Naive B cell (primary cell): ENCODE results near the gene GDF2. TPM values are rescaled to one million over a fixed set of nuclear protein-coding genes. Genes with fewer than 3 reads are reported as not detected.

Experiments used
- ATAC-seq, 2 donors: fragments of 150-1000 bp; cut with Tn5 transposase; 2 replicates each; pipeline ENCODE4 v1.10.0; 2021; ENCODE audit warnings: low read depth in 2 of 2, mild to moderate bottlenecking in 2 of 2, moderate library complexity in 2 of 2
- DNase-seq: peaks from one replicate; pipeline ENCODE4 v3.0.0; 2022
- H3K27ac Mint-ChIP-seq, 6 donors: one replicate each; pipeline ENCODE4 v1.8.0; 2020 to 2022; ENCODE audit warnings: mild to moderate bottlenecking in 6 of 6, mixed read lengths in 6 of 6, moderate library complexity in 5 of 6, inconsistent platforms in 2 of 6
- H3K27me3 Mint-ChIP-seq, 3 donors: one replicate each; pipeline ENCODE4 v1.8.0; 2021 to 2022; ENCODE audit warnings: mixed read lengths in 3 of 3, mild to moderate bottlenecking in 1 of 3
- H3K36me3 Mint-ChIP-seq, 2 donors: one replicate each; pipeline ENCODE4 v1.8.0; 2020 to 2022; ENCODE audit warnings: mixed read lengths in 2 of 2, inconsistent platforms in 1 of 2, mild to moderate bottlenecking in 1 of 2
- H3K4me1 Mint-ChIP-seq, 3 donors: one replicate each; pipeline ENCODE4 v1.8.0; 2020 to 2022; ENCODE audit warnings: mixed read lengths in 3 of 3, inconsistent platforms in 1 of 3, mild to moderate bottlenecking in 1 of 3, moderate library complexity in 1 of 3
- H3K4me3 Mint-ChIP-seq, 8 donors: one replicate each; pipeline ENCODE4 v1.8.0; 2020 to 2022; ENCODE audit warnings: mild to moderate bottlenecking in 8 of 8, mixed read lengths in 8 of 8, moderate library complexity in 8 of 8, inconsistent platforms in 2 of 8
- H3K9me3 Mint-ChIP-seq, 7 donors: one replicate each; pipeline ENCODE4 v1.8.0; 2020 to 2022; ENCODE audit warnings: mixed read lengths in 7 of 7, mild to moderate bottlenecking in 5 of 7, inconsistent platforms in 2 of 7, moderate library complexity in 1 of 7
- polyA plus RNA-seq, 6 donors: library from polyadenylated mRNA; unstranded; fragments of 300-500 nt; fragmentation: Illumina TruSeq; gene quantifications; one replicate each; pipeline ENCODE4 v1.2.3, GENCODE V29; 2021; ENCODE audit warnings: low read depth in 6 of 6

GDF2 gene
- polyA plus RNA-seq, 6 donors from 2014 or later: not detected

DNA sequence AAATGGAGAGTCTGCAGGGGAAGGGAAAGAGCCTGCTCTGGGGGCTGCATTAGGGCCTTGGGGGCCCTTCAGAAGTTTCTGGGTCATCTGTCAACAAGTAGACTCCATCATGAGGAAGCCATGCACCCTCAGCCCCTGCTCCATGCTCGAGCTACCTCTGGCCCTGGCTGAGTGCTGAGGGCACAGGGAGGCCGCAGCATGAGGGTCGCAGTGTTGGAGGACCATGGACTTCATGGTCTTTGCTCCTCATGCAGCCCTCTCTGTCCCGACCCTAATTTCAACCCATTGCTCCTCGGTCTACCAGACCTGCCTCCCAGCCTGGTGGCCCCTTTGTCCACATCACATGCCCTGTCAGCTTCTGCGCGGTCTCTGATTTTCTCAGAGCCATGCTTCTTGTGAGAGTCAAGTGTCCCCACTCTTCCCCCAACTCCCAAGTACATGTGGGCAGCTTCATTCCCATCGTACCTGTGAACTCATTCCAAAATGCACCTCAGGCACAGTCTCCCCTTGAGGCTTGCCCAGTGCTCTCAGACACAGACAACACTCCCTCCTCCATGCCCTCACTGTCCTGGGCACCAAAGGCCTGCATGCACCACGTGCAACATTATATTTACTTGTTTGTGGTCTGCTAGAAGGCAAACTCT, 47.1 kb downstream of the GDF2 start:
- Mint-ChIP-seq H3K4me1 (no peaks in the 10 kb centered on the region), H3K4me3 (no peak overlapping the region), H3K9me3 (no peaks in the 10 kb centered on the region), H3K27me3 (peaks cover 0 to 6% (median 4%) of the 10 kb centered on the region in 3 donors), H3K27ac (no peak overlapping the region), H3K36me3 (no peaks in the 10 kb centered on the region)
- no peak for DNase-seq
- ATAC-seq: no peak

DNA sequence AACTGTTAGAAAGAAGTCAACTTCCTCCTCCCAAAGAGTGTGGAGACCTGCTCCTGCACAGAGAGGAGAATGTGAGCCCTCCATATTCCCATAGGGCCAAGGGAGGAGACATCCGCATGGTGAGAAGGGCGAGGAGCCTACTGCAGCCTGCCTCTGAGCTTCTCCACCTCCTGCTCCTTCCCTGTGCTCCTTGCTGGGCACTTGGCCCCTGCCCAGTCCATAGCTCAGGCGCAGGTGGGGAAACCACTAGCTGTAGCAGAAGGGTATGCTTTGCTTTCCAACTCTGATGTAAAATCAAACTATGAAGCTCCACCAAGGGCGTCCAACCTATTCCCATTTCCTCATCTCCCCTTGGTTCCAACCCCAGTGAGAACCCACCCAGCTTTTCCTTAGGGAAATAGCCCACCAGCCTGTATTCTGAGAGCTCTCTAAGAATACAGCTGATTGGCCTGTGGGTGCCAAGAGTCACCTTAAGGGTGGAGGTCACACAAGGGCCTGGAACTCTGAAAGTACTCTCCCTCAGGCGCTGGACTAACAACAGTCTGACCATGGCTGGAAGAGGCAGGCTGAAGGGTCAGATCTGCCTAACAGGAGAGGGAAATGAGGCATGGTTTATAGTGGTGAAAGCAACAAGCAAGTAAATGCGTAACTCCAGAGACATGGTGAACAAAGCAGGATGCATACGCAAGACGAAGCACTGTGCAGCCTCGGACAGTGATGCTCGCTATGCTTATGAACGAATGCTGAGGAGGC, 47.9 kb downstream of the GDF2 start:
- no peak overlapping the region for H3K27ac Mint-ChIP-seq

DNA sequence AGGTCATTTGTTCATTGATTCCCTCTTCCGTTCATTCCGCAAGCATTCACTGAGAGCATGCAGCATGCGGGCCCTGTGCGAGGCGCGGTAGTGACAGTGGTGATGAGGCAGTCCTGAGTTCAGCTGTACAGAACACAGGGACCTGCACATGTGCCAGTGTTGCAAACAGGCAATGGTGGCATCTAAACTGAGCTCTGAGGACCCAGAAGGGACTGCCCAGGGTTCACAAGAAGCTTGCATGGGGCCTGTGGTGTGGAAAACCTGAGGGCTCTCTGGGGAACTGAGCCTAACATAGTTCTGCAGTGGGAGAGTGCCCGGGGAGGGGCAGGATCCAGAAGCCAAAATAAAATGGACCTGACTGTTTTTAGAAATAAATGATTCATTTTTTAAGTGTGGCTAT, 48.6 kb downstream of the GDF2 start:
- no peaks in the 10 kb centered on the region for H3K4me1 Mint-ChIP-seq
- H3K27ac Mint-ChIP-seq: no peak overlapping the region
- no peaks in the 10 kb centered on the region for H3K36me3 Mint-ChIP-seq
- DNase-seq (no peak), ATAC-seq (no peak)
- no peak overlapping the region for H3K4me3 Mint-ChIP-seq
- peaks cover 5 to 8% (median 6%) of the 10 kb centered on the region in 3 donors for H3K27me3 Mint-ChIP-seq
- H3K9me3 Mint-ChIP-seq: no peaks in the 10 kb centered on the region

More for the DNA sequence above, 47.9 kb downstream of the GDF2 start:
- H3K9me3 Mint-ChIP-seq: no peaks in the 10 kb centered on the region
- ATAC-seq: no peak
- peak overlapping the region in 1 of 8 donors; percentile 14 for H3K4me3 Mint-ChIP-seq
- peaks cover 0 to 4% (median 3%) of the 10 kb centered on the region in 3 donors for H3K27me3 Mint-ChIP-seq
- H3K36me3 Mint-ChIP-seq: no peaks in the 10 kb centered on the region
- H3K4me1 Mint-ChIP-seq: no peaks in the 10 kb centered on the region
- DNase-seq: no peak

DNA sequence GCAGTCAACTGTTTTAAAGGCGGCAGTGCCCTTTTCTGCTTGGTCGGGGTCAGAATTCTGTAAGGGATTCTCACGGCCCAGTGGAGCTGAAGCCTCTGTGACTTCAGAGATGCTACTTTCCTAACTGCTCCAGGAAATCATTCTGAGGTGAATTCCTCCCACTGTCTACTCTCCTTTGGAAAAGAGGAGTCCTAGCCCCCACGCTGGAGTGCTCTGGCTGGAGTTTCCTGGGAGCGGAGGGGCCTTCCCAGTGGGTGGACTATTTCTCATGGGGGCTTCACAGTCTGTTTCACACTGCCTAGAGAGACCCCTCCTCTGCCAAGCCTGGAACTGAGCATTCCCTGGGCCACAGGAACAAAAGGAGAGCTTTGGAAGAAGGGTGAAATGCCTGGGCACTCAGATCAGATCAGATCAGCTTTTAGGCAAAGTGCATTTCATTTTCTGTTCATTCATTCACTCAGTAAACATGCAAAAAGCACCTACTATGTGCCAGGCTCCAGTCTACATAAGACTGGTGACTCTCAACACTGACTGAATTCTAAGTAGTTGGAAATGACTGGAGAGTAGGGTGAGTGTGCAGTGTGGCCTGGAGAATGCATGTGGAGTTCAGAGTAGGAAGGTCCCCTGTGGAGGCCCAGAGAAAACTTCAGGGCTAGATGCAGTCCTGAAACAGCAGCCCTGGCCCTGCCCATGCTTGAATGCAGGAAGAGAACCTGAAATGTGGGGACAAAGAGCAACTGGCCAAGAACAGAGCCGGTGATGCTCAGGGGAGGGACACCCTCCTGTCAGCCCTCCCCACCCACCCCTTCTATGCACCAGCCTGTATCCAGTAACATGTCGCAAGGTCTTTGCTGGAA, 49.6 kb downstream of the GDF2 start:
- DNase-seq (no peak), ATAC-seq (no peak)
- H3K4me1 Mint-ChIP-seq: peaks cover 0 to 2% (median 0%) of the 10 kb centered on the region in 3 donors
- peaks cover 9 to 15% (median 14%) of the 10 kb centered on the region in 3 donors for H3K27me3 Mint-ChIP-seq
- no peak overlapping the region for H3K4me3 Mint-ChIP-seq
- no peaks in the 10 kb centered on the region for H3K9me3 Mint-ChIP-seq
- no peaks in the 10 kb centered on the region for H3K36me3 Mint-ChIP-seq
- peak overlapping the region in 1 of 6 donors; percentile 69 for H3K27ac Mint-ChIP-seq

DNA sequence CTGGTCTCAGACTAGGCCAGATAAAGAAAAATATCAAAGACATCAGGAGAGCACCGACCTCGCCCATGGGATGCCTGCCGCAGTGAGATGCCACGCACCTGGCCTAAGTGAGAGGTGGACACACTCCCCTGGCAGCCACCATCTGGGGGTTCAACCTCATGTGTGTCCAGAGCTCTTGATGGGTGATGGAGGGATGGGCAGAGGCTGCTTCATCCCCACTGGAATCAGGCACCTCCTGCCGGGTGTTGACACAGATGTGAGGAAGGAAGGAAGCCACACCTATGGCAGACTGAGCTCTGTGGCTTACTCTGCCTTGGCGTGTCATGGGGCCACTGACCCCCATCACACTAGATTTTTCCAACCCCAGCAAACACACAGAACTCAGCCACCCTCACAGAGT, 50.5 kb downstream of the GDF2 start:
- Mint-ChIP-seq H3K4me3 (no peak overlapping the region), H3K27ac (no peak overlapping the region)
- ATAC-seq: no peak

DNA sequence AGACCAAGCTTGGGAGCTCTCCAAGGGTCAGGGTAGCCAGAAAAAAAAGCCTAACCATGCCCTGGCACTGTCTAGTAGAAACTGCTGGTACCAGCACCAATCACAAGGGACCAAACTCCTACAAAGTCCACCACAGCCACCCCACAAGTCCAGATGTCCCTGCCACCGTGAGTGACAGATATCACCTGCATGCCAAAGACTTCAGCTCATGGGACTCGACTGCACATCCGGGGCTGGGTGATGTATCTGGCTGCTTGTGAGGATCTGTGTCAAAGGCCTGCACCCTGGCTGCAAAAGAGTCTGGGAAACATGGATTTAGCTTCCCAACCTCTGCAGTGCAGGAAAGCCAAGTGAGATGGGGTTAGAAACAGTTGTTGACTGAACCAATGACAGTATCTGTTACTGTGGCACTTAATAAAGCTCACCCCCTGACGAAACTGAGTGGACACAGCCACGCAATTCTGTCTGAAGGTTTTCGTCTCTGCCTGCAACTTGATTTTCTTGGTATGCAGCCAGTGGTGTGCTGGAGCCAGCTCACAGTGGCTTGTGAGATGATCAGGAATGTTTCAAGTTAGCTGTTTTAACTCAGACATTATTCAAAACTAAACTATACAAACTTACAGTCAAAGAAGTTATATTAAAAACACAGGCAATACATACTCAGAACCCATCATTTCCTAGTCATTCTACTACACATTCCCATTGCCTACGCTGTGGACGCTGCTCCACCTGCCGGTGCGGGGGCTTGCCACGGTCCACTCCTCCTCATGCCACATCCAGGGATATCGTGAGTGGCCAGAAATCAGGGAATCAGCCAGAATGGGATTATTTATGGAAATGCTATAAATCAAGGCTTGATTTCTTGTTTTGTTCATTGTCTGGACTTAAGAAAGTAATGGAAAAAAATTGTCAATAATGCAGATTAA, 52.6 kb downstream of the GDF2 start:
- ATAC-seq: no peak
- Mint-ChIP-seq H3K27ac (peak overlapping the region in 1 of 6 donors; percentile 15), H3K27me3 (peaks cover 29 to 39% (median 37%) of the 10 kb centered on the region in 3 donors), H3K36me3 (no peaks in the 10 kb centered on the region), H3K9me3 (no peaks in the 10 kb centered on the region), H3K4me3 (no peak overlapping the region), H3K4me1 (peaks cover 0 to 8% (median 0%) of the 10 kb centered on the region in 3 donors)
- no peak for DNase-seq

More for the DNA sequence above, 50.5 kb downstream of the GDF2 start:
- Mint-ChIP-seq H3K9me3 (no peaks in the 10 kb centered on the region), H3K4me1 (peaks cover 0 to 7% (median 0%) of the 10 kb centered on the region in 3 donors), H3K36me3 (no peaks in the 10 kb centered on the region), H3K27me3 (peaks cover 16 to 24% (median 23%) of the 10 kb centered on the region in 3 donors)
- DNase-seq: no peak

DNA sequence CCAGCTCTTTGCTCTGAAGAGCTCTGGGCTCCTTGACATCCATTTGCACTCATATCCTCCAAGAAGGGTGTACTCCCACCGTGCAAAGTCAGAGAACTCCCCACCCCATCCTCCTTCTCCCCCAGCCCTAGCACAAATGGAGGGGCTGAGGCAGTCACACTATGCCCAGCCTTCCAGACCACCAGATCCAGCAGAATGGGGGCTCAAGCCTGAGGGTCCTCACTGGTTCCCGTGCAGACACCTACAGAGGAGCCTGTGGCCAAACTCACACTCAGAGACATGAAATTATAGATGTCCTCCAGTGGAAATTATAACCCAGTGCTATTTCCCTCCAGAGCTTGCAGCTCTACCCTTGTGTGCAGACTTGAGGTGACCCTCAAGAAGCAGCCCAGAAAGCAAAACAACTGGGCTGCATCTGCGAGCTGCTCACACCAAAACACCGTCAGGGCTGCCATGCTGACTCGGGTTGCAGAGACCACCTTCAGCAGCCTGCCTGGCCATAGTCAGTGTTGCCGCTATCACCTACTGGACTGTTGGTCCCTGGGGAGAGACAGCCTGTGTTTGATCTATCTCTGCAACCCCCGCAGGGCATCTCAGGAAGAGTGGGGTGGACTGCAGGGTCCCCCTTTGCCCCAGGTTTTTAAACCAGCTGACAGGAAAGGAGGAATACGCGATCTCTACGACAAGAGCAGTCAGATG, 54.4 kb downstream of the GDF2 start:
- Mint-ChIP-seq H3K27ac (peak overlapping the region in 1 of 6 donors; percentile 45), H3K27me3 (peaks cover 41 to 57% (median 55%) of the 10 kb centered on the region in 3 donors), H3K4me1 (peaks cover 0 to 8% (median 0%) of the 10 kb centered on the region in 3 donors), H3K4me3 (no peak overlapping the region), H3K9me3 (no peaks in the 10 kb centered on the region), H3K36me3 (no peaks in the 10 kb centered on the region)
- DNase-seq (no peak), ATAC-seq (no peak)

Other genes with a start within 250 kb of the GDF2 start
- not detected for gene GDF10, start 22.3 kb upstream of the GDF2 start, polyA plus RNA-seq
- not detected for gene RBP3, start 25.9 kb downstream of the GDF2 start, polyA plus RNA-seq
- not detected for gene ZNF488, start 61.8 kb downstream of the GDF2 start, polyA plus RNA-seq
- gene ANXA8, start 161.7 kb downstream of the GDF2 start, polyA plus RNA-seq: not detected
- gene FAM25G, start 169.2 kb downstream of the GDF2 start, polyA plus RNA-seq: not detected
- gene AGAP9, start 201.2 kb downstream of the GDF2 start, polyA plus RNA-seq: under 1 TPM in 5 of 6 donors, not detected in 1; 0.12 to 0.65 (median 0.40) TPM